Fibroblast of lung (primary cell): ENCODE data around the gene STX3. TPM values are rescaled to one million over a fixed set of nuclear protein-coding genes. Genes with fewer than 3 reads are reported as not detected.

Experiments
- DNase-seq, 2 donors: peaks; one replicate each; pipeline versions ENCODE4 v3.0.0 to v3.0.0-alpha.2; 2010; ENCODE audit warnings: low read depth in 2 of 2
- H2AFZ ChIP-seq: 2 replicates; pipeline ENCODE4 v1.5.1; 2012; ENCODE audit warnings: low read length, control low read depth, inconsistent platforms
- H3K27ac ChIP-seq: 2 replicates; pipeline ENCODE4 v1.5.1; 2011; ENCODE audit warnings: low read length, control low read depth; ENCODE audit not compliant: insufficient read depth
- H3K27me3 ChIP-seq: 2 replicates; pipeline ENCODE4 v1.5.1; 2011; ENCODE audit warnings: mild to moderate bottlenecking, low read length; ENCODE audit not compliant: control insufficient read depth, insufficient read depth
- H3K36me3 ChIP-seq: 2 replicates; pipeline ENCODE4 v1.5.1; 2011; ENCODE audit warnings: low read length; ENCODE audit not compliant: control insufficient read depth, insufficient read depth
- H3K4me1 ChIP-seq: 2 replicates; pipeline ENCODE4 v1.5.1; 2011; ENCODE audit warnings: low read length; ENCODE audit not compliant: control insufficient read depth, insufficient read depth; ENCODE audit errors: extremely low read depth
- H3K4me2 ChIP-seq: 2 replicates; pipeline ENCODE4 v1.5.1; 2011; ENCODE audit warnings: low read length, control low read depth; ENCODE audit not compliant: insufficient read depth; ENCODE audit errors: extremely low read depth
- H3K4me3 ChIP-seq, 4 experiments: fragments of 200-600 bp in 1 of 4; sonication (generic) in 1 of 4; replicated peaks in 1 of 4; 2 replicates each; pipeline ENCODE4 v1.5.1; 2011 to 2016; ENCODE audit warnings: low read length in 4 of 4, low read depth in 3 of 4, mild to moderate bottlenecking in 3 of 4, control low read depth in 2 of 4, inconsistent platforms in 1 of 4, mixed read lengths in 1 of 4; ENCODE audit not compliant: insufficient read depth in 1 of 4; ENCODE audit errors: control extremely low read depth in 1 of 4
- H3K79me2 ChIP-seq: 2 replicates; pipeline ENCODE4 v1.5.1; 2012; ENCODE audit warnings: mild to moderate bottlenecking, low read length, inconsistent platforms; ENCODE audit not compliant: control insufficient read depth, insufficient read depth
- H3K9ac ChIP-seq: 2 replicates; pipeline ENCODE4 v1.5.1; 2011; ENCODE audit warnings: mild to moderate bottlenecking, low read length, control low read depth; ENCODE audit not compliant: insufficient read depth
- H3K9me3 ChIP-seq: 2 replicates; pipeline ENCODE4 v1.5.1; 2012; ENCODE audit warnings: low read depth, low read length; ENCODE audit not compliant: control insufficient read depth, insufficient read depth
- H4K20me1 ChIP-seq: 2 replicates; pipeline ENCODE4 v1.5.1; 2011; ENCODE audit warnings: low read length; ENCODE audit not compliant: control insufficient read depth, insufficient read depth; ENCODE audit errors: extremely low read depth
- EZH2 ChIP-seq: IDR thresholded peaks from 2 replicates; pipeline ENCODE4 v1.5.1; 2012; ENCODE audit warnings: low read length, control low read depth, mild to moderate bottlenecking; ENCODE audit errors: missing control alignments
- polyA plus RNA-seq, 2 donors: library from polyadenylated mRNA; depleted of rRNA in 1 of 2; stranded (reverse) in 1 of 2; unstranded in 1 of 2; fragments of >200 nt; gene quantifications; 2 replicates each; pipeline ENCODE4 v1.2.1, GENCODE V29; 2011 to 2012; ENCODE audit warnings: missing spikeins in 1 of 2
- total RNA-seq: library from RNA; depleted of rRNA; stranded (reverse); fragments of >200 nt; gene quantifications from 2 replicates; pipeline ENCODE4 v1.2.1, GENCODE V29; 2014
- TF ChIP-seq, protein P1 (sequence below), 2 donors: IDR thresholded peaks in 1 of 2; conservative IDR thresholded peaks in 1 of 2; 1 replicate in 1 of 2; 2 replicates in 1 of 2; pipeline ENCODE4 v1.5.1; 2011 to 2012; ENCODE audit warnings: low read length in 2 of 2, control low read depth in 1 of 2, inconsistent platforms in 1 of 2, low read depth in 1 of 2, mild to moderate bottlenecking in 1 of 2

STX3 gene
- total and polyA plus RNA-seq, 2 donors (not counting 1 experiment from before 2014, with no cell fraction given) = 19.0 to 21.9 TPM

GRCh38 chr11:59791639-59792038 is 36.5 kb downstream of the STX3 start:
- TF ChIP-seq, protein P1, sequence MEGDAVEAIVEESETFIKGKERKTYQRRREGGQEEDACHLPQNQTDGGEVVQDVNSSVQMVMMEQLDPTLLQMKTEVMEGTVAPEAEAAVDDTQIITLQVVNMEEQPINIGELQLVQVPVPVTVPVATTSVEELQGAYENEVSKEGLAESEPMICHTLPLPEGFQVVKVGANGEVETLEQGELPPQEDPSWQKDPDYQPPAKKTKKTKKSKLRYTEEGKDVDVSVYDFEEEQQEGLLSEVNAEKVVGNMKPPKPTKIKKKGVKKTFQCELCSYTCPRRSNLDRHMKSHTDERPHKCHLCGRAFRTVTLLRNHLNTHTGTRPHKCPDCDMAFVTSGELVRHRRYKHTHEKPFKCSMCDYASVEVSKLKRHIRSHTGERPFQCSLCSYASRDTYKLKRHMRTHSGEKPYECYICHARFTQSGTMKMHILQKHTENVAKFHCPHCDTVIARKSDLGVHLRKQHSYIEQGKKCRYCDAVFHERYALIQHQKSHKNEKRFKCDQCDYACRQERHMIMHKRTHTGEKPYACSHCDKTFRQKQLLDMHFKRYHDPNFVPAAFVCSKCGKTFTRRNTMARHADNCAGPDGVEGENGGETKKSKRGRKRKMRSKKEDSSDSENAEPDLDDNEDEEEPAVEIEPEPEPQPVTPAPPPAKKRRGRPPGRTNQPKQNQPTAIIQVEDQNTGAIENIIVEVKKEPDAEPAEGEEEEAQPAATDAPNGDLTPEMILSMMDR (conservative IDR thresholded peaks at IDR 0.05 in 1 of 2, IDR thresholded peaks at IDR 0.05 in 1 of 2; ENCODE audit: low read depth in 1 of 2, low read length in 2 of 2) = no peak
- no peak for TF ChIP-seq EZH2
- H3K4me2 ChIP-seq = no peak overlapping the region
- no peak overlapping the region for H3K4me3 ChIP-seq
- no peaks in the 10 kb centered on the region for H3K27me3 ChIP-seq
- H3K36me3 ChIP-seq = peaks cover 12% of the 10 kb centered on the region
- H2AFZ ChIP-seq = no peak overlapping the region
- no peak for DNase-seq
- no peaks in the 10 kb centered on the region for H4K20me1 ChIP-seq
- no peak overlapping the region for H3K27ac ChIP-seq
- no peak overlapping the region for H3K9ac ChIP-seq
- no peaks in the 10 kb centered on the region for H3K9me3 ChIP-seq
- no peaks in the 10 kb centered on the region for H3K79me2 ChIP-seq
- H3K4me1 ChIP-seq = peaks cover 10% of the 10 kb centered on the region

DNA sequence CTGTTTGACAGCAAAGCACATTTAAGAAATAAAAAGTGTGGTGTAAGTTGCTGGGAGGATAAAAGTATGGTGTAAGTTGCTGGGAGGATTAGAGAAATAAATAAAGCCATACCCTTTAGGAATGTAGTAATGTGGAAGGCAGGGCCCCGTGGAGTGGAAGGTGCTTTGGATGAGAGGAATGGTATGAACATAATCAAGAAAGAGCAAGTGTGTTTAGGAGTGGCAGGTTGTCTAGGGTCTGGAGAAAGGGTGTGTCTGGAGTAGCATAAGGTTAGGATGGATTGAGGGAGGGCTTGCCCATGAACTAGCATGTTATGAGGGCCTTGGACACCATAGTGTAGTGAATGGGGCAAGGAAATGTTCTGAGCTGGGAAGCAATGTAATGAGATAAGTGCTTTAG is 37.3 kb downstream of the STX3 start:
- DNase-seq = no peak
- TF ChIP-seq EZH2 = no peak
- TF ChIP-seq, protein P1 (conservative IDR thresholded peaks at IDR 0.05 in 1 of 2, IDR thresholded peaks at IDR 0.05 in 1 of 2; ENCODE audit: low read depth in 1 of 2, low read length in 2 of 2) = no peak
- no peaks in the 10 kb centered on the region for H3K79me2 ChIP-seq
- H3K9ac ChIP-seq = no peak overlapping the region
- no peak overlapping the region for H3K27ac ChIP-seq
- peaks cover 5% of the 10 kb centered on the region for H3K4me1 ChIP-seq
- no peaks in the 10 kb centered on the region for H4K20me1 ChIP-seq
- no peaks in the 10 kb centered on the region for H3K27me3 ChIP-seq
- no peak overlapping the region for H3K4me3 ChIP-seq
- peaks cover 12% of the 10 kb centered on the region for H3K36me3 ChIP-seq
- H3K9me3 ChIP-seq = no peaks in the 10 kb centered on the region
- H3K4me2 ChIP-seq = no peak overlapping the region
- H2AFZ ChIP-seq = no peak overlapping the region

GRCh38 chr11:59794417-59794816 is 39.2 kb downstream of the STX3 start:
- H3K9me3 ChIP-seq = no peaks in the 10 kb centered on the region
- H3K36me3 ChIP-seq = peaks cover 12% of the 10 kb centered on the region
- H3K9ac ChIP-seq = no peak overlapping the region
- H3K4me3 ChIP-seq = no peak overlapping the region
- no peak for DNase-seq
- no peaks in the 10 kb centered on the region for H3K4me1 ChIP-seq
- H3K27ac ChIP-seq = no peak overlapping the region
- no peaks in the 10 kb centered on the region for H3K79me2 ChIP-seq
- H3K4me2 ChIP-seq = no peak overlapping the region
- no peak overlapping the region for H2AFZ ChIP-seq
- no peaks in the 10 kb centered on the region for H4K20me1 ChIP-seq
- no peaks in the 10 kb centered on the region for H3K27me3 ChIP-seq
- TF ChIP-seq, protein P1 (conservative IDR thresholded peaks at IDR 0.05 in 1 of 2, IDR thresholded peaks at IDR 0.05 in 1 of 2; ENCODE audit: low read depth in 1 of 2, low read length in 2 of 2) = no peak
- TF ChIP-seq EZH2 = no peak
